ENCODE data around the gene JUNB.

Gene JUNB

GRCh38 chr19:12778017-12778904 lies 13.0 kb upstream of the JUNB start:
- DNase-seq (ENCODE audit: low spot score) = peak; percentile 70
- TF ChIP-seq CTCF (IDR thresholded peaks at IDR 0.05; ENCODE audit: extremely low read depth, insufficient read depth, missing control alignments) = no peak
- in situ Hi-C loops (cut with MboI; ENCODE audit: low pct_unique_long_range_greater_than_20kb, low sequenced_read_pairs, unreplicated experiment) = no loop called here

GRCh38 chr19:12778905-12779161 lies 12.5 kb upstream of the JUNB start:
- no peak for DNase-seq (ENCODE audit: low spot score)
- TF ChIP-seq CTCF (IDR thresholded peaks at IDR 0.05; ENCODE audit: extremely low read depth, insufficient read depth, missing control alignments) = no peak
- in situ Hi-C loops (cut with MboI; ENCODE audit: low pct_unique_long_range_greater_than_20kb, low sequenced_read_pairs, unreplicated experiment) = no loop called here

- in situ Hi-C loops (cut with MboI; ENCODE audit: low pct_unique_long_range_greater_than_20kb, low sequenced_read_pairs, unreplicated experiment) = no loop called here
- DNase-seq (ENCODE audit: low spot score) = no peak
- peak; percentile 5 for TF ChIP-seq CTCF (IDR thresholded peaks at IDR 0.05; ENCODE audit: extremely low read depth, insufficient read depth, missing control alignments)
Observed at GRCh38 chr19:12779162-12779993, 11.9 kb upstream of the JUNB start.

- DNase-seq (ENCODE audit: low spot score) = no peak
- no peak for TF ChIP-seq CTCF (IDR thresholded peaks at IDR 0.05; ENCODE audit: extremely low read depth, insufficient read depth, missing control alignments)
- in situ Hi-C loops (cut with MboI; ENCODE audit: low pct_unique_long_range_greater_than_20kb, low sequenced_read_pairs, unreplicated experiment) = no loop called here
Observed at GRCh38 chr19:12782174-12782423, 9.2 kb upstream of the JUNB start.

GRCh38 chr19:12782424-12783290 lies 8.6 kb upstream of the JUNB start:
- peak; percentile 86 for DNase-seq (ENCODE audit: low spot score)
- peak; percentile 21 for TF ChIP-seq CTCF (IDR thresholded peaks at IDR 0.05; ENCODE audit: extremely low read depth, insufficient read depth, missing control alignments)

GRCh38 chr19:12783291-12783848 lies 7.9 kb upstream of the JUNB start:
- peak; percentile 73 for DNase-seq (ENCODE audit: low spot score)
- no peak for TF ChIP-seq CTCF (IDR thresholded peaks at IDR 0.05; ENCODE audit: extremely low read depth, insufficient read depth, missing control alignments)

More at GRCh38 chr19:12782424-12783290, 8.6 kb upstream of the JUNB start:
- in situ Hi-C loops (cut with MboI; ENCODE audit: low pct_unique_long_range_greater_than_20kb, low sequenced_read_pairs, unreplicated experiment) = no loop called here

More at GRCh38 chr19:12783291-12783848, 7.9 kb upstream of the JUNB start:
- in situ Hi-C loops (cut with MboI; ENCODE audit: low pct_unique_long_range_greater_than_20kb, low sequenced_read_pairs, unreplicated experiment) = no loop called here
